GM12864 (cell line): ENCODE data around the gene OXER1.

ENCODE experiments used
- DNase-seq: peaks from one replicate; pipeline ENCODE4 v3.0.0-alpha.2; 2011; ENCODE audit warnings: low read depth
- H3K4me3 ChIP-seq: 2 replicates; pipeline ENCODE4 v1.5.1; 2011; ENCODE audit warnings: mild to moderate bottlenecking, low read depth, low read length, control low read depth
- TF ChIP-seq, protein P1 (sequence below): IDR thresholded peaks from 2 replicates; pipeline ENCODE4 v1.5.1; 2011; ENCODE audit warnings: low read depth, mild to moderate bottlenecking, moderate library complexity, low read length, control low read depth, inconsistent platforms; ENCODE audit errors: missing control alignments

The OXER1 gene

DNA sequence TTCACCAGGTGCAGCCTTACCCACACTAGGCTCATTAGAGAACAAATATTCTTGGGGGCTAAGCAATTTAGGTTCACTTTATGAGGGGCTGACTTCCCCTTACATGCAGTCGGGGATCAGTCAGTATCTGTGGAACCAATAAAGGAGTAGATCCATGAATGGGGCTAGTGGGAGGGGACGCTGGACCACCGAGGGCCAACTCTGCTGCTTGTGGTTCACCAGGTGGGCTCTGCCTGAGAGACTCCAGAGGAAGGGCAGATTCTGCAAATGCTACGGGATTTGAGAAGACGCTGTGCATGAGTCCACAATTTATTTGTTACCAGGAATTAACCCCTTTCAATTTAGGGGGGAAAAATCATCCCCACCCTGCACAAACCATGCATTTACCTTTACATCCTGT lies 44.4 kb upstream of the OXER1 start:
- TF ChIP-seq, protein P1, sequence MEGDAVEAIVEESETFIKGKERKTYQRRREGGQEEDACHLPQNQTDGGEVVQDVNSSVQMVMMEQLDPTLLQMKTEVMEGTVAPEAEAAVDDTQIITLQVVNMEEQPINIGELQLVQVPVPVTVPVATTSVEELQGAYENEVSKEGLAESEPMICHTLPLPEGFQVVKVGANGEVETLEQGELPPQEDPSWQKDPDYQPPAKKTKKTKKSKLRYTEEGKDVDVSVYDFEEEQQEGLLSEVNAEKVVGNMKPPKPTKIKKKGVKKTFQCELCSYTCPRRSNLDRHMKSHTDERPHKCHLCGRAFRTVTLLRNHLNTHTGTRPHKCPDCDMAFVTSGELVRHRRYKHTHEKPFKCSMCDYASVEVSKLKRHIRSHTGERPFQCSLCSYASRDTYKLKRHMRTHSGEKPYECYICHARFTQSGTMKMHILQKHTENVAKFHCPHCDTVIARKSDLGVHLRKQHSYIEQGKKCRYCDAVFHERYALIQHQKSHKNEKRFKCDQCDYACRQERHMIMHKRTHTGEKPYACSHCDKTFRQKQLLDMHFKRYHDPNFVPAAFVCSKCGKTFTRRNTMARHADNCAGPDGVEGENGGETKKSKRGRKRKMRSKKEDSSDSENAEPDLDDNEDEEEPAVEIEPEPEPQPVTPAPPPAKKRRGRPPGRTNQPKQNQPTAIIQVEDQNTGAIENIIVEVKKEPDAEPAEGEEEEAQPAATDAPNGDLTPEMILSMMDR: no peak
- no peak for DNase-seq
- H3K4me3 ChIP-seq: no peak overlapping the region

DNA sequence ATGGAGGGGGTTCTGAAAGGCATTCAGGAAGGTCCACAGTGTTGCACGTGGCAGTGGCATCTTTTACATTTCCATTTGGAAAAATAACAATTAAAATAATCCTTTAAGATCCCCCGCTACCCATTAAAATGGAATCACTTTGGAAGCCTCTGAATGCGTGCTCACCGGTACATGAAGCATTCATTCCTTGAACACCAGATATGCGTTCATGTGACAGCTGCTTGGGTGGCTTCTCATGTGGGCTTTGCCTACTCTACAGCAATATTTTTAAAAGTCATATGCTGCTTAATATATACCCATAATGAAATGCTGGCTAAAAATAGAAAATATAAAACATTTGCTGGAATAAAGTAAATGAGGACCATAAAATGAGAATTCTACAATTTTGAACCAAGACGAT lies 42.9 kb upstream of the OXER1 start:
- no peak for DNase-seq
- H3K4me3 ChIP-seq: no peak overlapping the region
- TF ChIP-seq, protein P1: no peak

DNA sequence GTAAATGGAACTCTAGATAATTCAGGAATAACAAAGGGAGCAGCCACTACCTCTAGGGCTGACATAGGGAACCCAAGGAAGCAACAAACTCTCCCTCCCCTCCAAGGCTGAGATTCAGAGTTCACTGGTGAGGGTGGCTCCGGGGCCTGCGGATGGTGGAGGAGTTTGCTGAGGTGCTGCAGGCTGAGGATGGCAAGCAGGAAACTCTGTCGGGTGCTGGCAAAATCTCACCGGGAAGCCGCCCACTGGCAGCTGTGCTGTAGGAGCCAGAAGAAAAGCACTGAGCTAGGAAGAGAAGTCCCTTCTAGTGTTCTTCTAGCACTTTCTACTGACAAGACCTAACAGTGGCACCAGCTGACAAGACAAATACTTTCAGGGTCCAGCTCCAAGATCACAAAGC lies 41.0 kb upstream of the OXER1 start:
- no peak overlapping the region for H3K4me3 ChIP-seq
- TF ChIP-seq, protein P1: no peak
- no peak for DNase-seq

DNA sequence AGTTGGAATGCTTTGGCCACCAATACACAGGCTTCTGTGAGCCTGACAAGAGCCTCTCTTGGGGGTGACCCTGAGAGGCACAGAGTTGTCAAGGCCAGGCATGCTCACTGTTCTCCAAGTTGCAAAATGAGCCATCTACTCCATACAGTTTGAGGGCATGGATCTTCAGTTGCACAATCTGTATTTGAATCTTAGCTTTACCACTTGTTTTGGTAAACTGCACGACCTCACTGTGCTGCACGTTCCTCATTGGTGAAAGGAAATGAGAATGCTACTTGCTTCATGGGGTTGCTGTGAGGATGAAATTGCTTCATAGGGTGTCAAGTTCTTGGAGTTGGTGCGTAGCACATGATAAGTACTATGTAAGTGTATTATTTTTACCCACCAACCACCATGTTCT lies 40.4 kb upstream of the OXER1 start:
- DNase-seq: no peak
- TF ChIP-seq, protein P1: no peak
- H3K4me3 ChIP-seq: no peak overlapping the region

DNA sequence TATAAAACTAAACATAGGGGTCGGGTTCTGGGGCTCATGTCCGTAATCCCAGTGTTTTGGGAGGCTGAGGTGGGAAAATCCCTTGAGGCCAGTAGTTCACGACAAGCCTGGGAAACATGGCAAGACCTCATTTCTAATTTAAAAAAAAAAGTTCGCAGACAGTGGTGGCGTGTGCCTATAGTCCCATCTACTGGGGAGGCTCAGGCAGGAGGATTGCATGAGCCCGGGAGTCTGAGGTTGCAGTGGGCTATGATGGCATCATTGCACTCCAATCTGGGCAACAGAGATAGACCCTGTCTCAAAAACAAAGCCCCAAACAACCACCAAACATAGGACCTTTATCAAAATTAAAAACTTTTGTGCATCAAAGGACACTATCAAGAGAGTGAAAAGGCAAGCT lies 38.2 kb upstream of the OXER1 start:
- DNase-seq: no peak
- no peak overlapping the region for H3K4me3 ChIP-seq
- TF ChIP-seq, protein P1: no peak

DNA sequence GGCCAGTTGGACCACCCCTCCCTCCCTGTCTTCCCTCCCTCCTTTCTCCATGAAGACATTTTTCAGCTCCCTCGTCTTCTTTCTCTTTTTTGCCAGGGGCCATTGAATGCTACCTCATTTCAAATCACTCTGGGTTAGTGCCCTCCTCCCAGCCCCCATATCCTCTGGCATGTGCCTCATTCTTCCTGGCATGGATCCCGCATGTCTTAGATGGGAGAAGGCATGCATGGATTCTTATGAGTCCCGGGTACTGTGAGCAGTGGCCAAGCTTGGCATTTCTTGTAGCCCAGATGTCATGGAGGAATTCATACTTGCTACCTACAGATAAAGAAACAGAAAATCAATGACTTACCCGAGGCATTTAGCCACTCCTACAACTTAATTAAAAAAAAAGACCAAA lies 37.4 kb upstream of the OXER1 start:
- no peak for DNase-seq
- no peak overlapping the region for H3K4me3 ChIP-seq
- TF ChIP-seq, protein P1: no peak

DNA sequence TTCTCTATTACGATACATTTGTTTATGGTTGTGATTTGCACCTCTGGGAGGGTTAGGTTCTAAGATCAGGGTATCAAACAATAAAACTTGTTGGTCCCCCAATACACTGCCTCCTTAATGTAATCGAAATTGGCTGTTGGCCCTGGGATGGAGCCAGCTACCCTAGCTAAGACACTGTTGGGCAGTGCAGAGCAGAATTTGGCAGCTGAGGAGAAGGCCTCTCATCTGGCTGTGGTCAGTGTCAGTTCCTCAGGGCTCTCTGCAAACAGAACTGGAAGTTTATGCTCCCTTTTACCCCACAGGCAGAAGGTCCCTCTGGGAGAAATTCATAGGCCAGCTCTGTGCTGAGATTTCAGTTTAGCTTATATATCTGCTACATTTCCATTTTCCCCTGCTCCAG lies 37.0 kb upstream of the OXER1 start:
- TF ChIP-seq, protein P1: no peak
- no peak overlapping the region for H3K4me3 ChIP-seq
- DNase-seq: no peak
